Esophagus mucosa (tissue), 1 donor: Measurements from ENCODE around the gene SLC2A4. TPM values are rescaled to one million over a fixed set of nuclear protein-coding genes. Genes with fewer than 3 reads are reported as not detected.
"Not testable (repeated sequence)": the region's sequence is repeated elsewhere in the genome, so short reads cannot be mapped to it uniquely, and the experiment has no call there.

Experiments
- ATAC-seq: fragments of 200-7000 bp; cut with Tn5 transposase; one replicate; pipeline ENCODE4 v1.9.1; 2020
- total RNA-seq: library from RNA; stranded (reverse); gene quantifications from one replicate; pipeline ENCODE4 v1.2.4, GENCODE V29; 2023
- donor health status: DM: yes; HTN: yes; CAD: no.

SLC2A4 gene
- 0.68 TPM for total RNA-seq

DNA sequence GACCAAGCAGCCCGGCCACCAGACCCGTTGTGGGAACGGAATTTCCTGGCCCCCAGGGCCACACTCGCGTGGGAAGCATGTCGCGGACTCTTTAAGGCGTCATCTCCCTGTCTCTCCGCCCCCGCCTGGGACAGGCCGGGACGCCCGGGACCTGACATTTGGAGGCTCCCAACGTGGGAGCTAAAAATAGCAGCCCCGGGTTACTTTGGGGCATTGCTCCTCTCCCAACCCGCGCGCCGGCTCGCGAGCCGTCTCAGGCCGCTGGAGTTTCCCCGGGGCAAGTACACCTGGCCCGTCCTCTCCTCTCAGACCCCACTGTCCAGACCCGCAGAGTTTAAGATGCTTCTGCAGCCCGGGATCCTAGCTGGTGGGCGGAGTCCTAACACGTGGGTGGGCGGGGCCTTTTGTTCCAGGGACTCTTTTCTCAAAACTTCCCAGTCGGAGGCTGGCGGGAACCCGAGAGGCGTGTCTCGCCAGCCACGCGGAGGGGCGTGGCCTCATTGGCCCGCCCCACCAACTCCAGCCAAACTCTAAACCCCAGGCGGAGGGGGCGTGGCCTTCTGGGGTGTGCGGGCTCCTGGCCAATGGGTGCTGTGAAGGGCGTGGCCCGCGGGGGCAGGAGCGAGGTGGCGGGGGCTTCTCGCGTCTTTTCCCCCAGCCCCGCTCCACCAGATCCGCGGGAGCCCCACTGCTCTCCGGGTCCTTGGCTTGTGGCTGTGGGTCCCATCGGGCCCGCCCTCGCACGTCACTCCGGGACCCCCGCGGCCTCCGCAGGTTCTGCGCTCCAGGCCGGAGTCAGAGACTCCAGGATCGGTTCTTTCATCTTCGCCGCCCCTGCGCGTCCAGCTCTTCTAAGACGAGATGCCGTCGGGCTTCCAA is at the start of gene SLC2A4:
SLC2A4 (plus strand) TSS at position 645 of the 879 bp plus-strand sequence; CDS start at position 862, 217 bp downstream.
- ATAC-seq = peak; percentile 87

DNA sequence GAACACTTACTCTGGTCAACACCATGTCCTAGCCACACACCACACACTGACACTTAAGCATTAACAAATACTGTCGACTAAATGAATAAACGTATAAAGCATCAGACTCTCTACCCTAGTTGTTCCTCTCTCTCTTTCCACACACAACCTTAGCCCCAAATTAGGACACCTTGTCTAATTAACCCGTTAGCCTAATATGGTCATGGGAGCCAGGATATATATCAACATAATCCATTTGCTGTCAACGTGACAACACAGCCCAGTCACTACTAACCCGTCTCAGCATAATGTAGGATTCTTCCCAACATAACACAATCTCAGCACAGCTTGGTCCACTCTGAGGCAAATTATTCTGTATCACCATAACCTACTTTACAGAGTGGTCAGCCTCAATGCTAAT is 49.4 kb upstream of the SLC2A4 start:
- no peak for ATAC-seq

GRCh38 chr17:7233701-7234082 is 47.8 kb upstream of the SLC2A4 start:
- peak; percentile 0 for ATAC-seq

GRCh38 chr17:7234083-7234951 is 47.2 kb upstream of the SLC2A4 start, which contains the start of gene DVL2:
TSS of gene DVL2 (minus strand) at chr17:7234517. CDS start at chr17:7234262, 255 bp downstream.
- peak; percentile 58 for ATAC-seq

- no peak for ATAC-seq
Measured at GRCh38 chr17:7235693-7236665, 45.5 kb upstream of the SLC2A4 start.

- no peak for ATAC-seq
Measured at GRCh38 chr17:7236808-7237207, 44.7 kb upstream of the SLC2A4 start.

DNA sequence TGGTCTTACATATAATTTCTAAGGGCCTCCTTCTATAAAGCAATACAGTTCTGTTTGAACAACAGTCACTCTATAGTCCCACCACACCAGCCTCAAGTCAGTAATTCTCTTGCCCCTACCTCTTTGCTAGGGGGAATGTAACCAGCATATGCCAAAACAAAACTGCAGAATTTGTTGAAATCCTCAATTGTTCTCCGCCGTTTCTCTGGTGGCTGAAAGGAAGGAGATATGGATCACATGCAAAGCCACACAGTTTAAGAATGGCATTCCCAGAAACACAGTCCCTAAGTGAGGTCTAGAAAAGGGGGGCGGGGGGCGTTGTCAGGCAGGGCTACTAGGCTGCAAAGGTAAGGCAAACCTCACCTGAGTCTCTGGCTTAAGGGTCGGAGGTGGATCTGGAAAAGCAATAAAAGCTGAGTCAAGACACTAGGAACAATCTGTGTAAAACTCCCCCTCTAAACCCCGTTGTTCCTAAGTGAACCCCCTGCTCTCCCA is 44.2 kb upstream of the SLC2A4 start:
- ATAC-seq = no peak

DNA sequence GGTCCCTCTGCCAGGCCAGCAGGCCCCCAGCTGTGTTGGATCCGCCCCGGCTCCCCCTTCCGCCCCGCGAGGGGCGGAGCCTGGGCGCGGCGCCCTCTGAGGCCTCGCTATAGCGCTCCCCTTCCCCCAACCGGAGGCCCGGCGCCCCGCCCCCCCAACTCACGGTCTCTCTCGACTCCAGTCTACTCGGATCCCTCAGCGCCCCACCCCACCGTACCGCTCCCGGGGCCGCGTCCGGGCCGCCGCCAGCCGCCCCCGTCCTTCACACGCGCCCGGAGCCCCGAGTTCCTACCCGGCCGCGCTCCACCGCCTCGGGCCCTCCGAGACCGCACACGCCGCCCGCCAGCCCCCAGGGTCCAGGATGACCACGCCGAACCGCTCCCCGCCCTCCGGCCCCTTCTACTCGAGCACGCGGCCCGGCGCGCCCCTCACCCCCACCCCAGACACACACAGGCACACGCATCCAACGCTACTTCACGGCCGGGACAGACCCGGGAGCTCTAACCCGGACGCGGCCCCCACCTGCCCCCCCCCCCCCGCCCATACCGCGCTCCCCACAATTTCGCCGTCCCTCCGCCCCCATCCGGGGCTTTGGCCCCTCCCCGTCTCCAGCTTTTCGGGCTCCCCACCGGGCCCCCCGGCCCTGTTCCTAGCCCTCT is 43.6 kb upstream of the SLC2A4 start:
- peak; percentile 29 for ATAC-seq

DNA sequence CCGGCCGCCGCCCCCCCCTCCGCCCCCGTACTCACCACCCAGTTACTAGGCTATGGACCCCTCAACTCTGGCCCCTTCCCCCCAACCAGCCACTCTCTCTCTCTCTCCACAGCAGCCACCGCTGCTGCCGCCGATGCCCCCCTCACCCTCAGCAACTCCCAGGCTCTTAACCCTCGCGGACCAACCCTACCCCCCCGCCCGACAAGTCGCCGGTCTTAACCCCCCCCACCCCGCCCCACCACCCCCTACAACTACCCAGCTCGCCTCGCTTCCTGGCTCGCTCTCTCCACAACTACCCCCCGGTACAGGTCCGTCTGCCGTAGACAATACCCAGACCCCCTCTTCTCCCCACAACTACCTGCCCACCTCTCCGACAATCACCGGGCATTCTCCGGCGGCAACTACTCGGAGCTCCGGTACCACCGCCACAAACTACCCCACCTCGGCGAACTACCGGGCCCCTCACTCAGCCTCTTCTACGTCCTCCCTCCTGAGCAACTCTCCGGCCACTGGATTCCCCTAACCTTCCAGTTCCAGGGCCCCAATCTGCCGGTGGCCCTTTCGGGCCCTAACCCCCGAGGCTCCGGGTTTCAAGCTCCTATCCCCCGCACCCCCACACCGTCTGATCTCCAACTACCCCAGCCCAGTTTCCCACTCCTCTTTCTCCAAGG is 43.0 kb upstream of the SLC2A4 start:
- no peak for ATAC-seq

DNA sequence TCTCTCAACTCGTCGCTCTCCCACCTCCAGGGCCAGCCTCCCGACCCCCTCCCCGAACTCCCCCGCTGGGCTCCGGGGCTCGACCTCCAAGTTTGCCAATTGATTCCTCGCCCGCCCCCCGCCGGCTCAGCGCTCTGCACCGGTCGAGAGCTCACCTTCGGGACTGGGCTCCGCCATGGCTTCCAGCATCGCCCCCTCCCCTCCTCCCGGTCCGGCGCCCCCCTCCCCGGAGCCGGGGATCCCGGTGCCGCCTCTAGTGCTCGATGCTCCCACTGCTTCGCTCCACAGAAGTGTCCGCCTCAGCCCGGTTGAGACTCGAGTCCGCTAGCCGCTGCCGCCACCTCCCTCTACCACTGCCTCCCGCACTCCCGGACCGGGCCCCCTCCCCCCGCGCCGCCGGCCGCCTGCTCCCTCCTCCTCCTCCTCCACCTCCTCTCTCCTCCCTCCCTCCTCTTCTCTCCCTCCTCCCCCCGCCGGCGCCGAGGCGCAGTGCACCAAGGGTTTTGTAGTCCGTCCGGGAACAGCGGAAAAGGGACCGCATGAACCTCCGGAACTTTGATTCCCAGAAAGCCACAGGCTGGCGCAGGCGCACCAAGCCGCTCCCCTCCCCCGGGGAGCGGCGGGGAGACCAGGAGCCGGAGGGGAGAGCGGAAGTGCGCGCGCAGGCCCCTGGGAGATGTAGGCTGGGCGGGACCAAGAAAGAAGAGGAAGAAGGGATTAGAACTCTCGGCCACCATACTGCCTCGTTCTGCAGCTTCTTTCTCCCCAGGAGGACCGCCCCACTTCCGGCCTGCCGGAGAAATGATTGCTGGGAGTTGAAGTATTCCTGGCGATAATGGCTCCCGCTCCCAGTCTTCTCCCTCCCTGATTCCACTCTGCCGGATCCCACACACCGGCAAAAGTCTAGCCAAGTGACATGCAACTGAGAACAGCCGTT is 42.2 kb upstream of the SLC2A4 start, which contains the start of gene PHF23:
PHF23 (minus strand) TSS at position 367 of the 937 bp plus-strand sequence; CDS start at position 189, 178 bp downstream.
- ATAC-seq = peak; percentile 72

- no peak for ATAC-seq
Measured at GRCh38 chr17:7240375-7240774, 41.1 kb upstream of the SLC2A4 start.

DNA sequence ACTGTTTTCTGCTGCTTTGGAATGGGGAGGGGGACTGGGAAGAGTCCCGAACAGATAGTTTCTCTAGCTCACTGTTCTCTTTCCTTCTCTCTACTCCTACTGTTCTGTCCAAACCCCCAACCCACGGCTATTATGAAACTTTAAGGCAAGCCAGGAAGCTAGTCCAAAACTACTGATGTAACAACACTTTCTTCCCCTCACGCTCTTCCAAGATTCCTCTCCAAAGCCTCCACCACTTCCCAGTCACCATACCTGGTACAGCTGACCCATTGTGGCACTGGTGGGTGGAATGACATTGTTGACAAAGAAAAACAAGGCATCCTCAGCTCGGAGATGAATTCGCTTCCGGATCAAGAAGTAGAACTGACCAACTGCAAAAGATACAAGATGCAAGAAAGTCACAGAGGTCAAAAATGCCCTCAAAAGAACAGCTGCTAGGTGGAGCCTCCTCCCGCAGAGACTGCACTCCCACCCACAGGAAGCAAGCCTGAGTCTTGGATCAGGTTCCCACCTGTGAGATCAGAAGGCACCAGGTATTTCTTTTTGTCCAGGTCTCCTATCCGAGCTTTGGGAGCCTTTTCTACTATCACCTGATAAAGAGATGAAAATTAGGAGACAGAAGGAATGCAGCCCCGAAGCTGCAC is 40.3 kb upstream of the SLC2A4 start:
- no peak for ATAC-seq

- peak; percentile 57 for ATAC-seq
Measured at GRCh38 chr17:7241783-7242716, 39.5 kb upstream of the SLC2A4 start, which contains the start of gene GABARAP. TSS of gene GABARAP (minus strand) at chr17:7242449. CDS start at chr17:7242330, 119 bp downstream.

- peak; percentile 55 for ATAC-seq
Measured at GRCh38 chr17:7242717-7243452, 38.6 kb upstream of the SLC2A4 start.

DNA sequence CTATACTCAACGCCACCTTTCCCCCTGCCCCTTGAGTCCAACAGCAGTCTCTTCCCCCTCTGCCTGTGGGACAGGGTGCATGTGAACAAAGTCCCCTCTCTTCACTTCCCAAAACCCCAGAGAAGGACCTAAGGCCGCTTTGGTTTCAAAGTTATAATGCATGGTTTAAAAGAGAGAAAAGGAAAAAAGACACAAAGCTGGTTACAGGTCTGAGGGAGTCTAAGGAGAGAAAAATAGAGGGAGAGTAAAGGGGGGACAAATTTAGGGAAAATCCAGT is 38.1 kb upstream of the SLC2A4 start:
- no peak for ATAC-seq

- not testable (repeated sequence) for ATAC-seq
Measured at GRCh38 chr17:7243838-7244237, 37.7 kb upstream of the SLC2A4 start.

- no peak for ATAC-seq
Measured at GRCh38 chr17:7246779-7247178, 34.7 kb upstream of the SLC2A4 start.
